Esophagus squamous epithelium (tissue), 4 donors: ENCODE results near the gene CFAP65.

ENCODE experiments used
- CTCF ChIP-seq, 6 experiments: fragments of 450-650 bp in 4 of 6; fragments of 200-600 bp in 2 of 6; sonication (generic) in 2 of 6; IDR thresholded peaks; one replicate each; pipeline ENCODE4 v1.5.1; 2016 to 2019; ENCODE audit warnings: antibody characterized with exemption in 6 of 6, mild to moderate bottlenecking in 4 of 6, moderate library complexity in 4 of 6
- POLR2A ChIP-seq, 4 donors: fragments of 450-650 bp; IDR thresholded peaks; one replicate each; pipeline ENCODE4 v1.6.1; 2017; ENCODE audit warnings: antibody characterized with exemption in 4 of 4, mild to moderate bottlenecking in 4 of 4, moderate library complexity in 3 of 4

- no peak for TF ChIP-seq CTCF (IDR thresholded peaks at IDR 0.05)
- no peak for TF ChIP-seq POLR2A (IDR thresholded peaks at IDR 0.05)
Measured at GRCh38 chr2:218964041-218964771, 77.1 kb downstream of the CFAP65 start.
